NCI-H524 treated with DMSO at 0.1 percent for 48 hours (cell line): Measurements from ENCODE around the gene GPHN.
A peak's percentile ranks its signal among the peaks of the same experiment; 100 is the strongest.

Experiments
- DNase-seq: peaks from one replicate; lab custom pipeline; 2025; lab: John Stamatoyannopoulos, UW

Gene GPHN

DNA sequence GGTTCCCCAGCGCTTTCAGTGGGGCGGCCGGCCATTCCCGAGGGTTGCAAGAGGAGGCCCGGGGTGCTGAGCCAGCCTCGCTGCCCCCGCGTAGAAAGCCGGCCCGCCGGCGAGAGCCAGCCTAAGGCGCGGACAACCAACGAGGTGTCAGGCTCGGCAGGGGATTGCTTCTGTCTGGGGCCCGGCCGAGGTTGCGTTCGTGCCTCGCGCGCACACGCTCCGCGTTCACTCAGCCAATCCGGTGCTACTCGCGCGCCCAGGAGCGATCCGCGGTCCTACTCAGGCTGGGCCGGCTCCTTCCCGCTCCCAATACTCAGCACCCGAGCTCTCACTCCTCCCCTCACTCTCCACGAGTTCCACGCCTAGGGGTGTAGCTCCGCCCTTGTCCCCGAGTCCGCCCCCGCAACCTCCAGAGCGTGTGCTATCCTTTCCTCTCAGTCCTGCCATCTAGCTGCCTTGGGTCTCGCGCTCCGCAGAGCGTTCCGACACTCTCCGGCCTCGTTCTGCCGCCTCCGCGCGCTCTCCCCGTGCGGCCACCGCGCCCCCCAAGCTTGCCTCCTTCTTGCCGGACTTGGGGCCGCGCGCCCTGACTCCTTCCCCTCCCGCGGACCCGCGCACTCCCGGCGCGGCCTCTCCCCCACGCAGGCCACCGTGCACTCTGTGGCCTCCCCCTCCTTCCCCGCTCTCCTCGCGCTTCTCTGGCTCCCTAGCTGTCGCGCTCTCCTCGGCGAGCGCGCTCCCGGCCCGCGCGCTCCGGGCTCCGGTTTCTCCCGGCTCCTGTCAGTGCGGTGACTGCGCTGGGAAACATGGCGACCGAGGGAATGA lies at the start of gene GPHN:
Gene GPHN (plus strand): TSS at position 426 of the 825 bp plus-strand sequence.
- peak; percentile 99 for DNase-seq

GRCh38 chr14:66459603-66460002 lies 48.3 kb upstream of the GPHN start:
- no peak for DNase-seq

- no peak for DNase-seq
Observed at GRCh38 chr14:66464261-66464660, 43.7 kb upstream of the GPHN start.

DNA sequence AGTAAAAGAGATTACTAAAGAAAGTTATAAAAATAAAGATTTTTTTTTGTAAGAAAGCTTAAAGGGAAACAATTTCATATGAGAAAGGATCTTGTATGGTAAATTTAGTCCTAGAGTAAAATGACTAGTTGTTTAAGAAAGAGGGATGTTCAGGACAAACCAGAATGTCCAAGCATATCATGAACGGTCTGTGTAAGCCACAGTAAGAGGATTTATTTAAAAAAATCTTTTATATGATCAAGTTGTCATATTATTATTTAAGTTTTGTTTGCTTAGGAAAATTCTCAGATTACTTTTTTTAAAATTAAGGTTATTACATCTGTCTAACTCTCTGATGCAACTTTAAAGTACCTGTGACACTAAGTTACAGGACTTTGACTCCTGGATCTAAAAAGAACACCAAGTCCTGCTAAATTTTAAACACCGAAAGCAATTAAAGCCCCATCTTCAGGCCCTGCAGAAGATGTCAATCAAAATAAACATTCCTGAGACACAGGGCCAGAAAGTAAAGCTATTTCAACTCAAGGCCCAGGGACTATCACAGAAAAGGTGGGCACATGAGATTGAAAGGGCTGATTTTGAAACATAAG lies 39.1 kb upstream of the GPHN start:
- DNase-seq: no peak

DNA sequence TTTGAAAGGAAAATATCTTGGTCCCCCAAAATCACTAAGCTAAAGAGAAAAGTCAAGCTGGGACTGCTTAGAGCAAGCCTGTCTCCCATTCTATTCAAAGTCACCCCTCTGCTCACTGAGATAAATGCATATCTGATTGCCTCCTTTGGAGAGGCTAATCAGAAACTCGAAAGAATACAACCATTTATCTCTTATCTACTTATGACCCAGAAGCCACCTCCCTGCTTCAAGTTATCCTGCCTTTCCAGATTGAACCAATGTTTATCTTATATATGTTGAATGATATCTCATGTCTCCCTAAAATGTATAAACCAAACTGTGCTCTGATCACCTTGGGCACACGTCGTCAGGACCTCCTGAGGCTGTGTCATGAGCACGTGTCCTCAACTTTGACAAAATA lies 36.4 kb upstream of the GPHN start:
- no peak for DNase-seq

GRCh38 chr14:66472251-66472650 lies 35.7 kb upstream of the GPHN start:
- DNase-seq: no peak

GRCh38 chr14:66473223-66473622 lies 34.7 kb upstream of the GPHN start:
- no peak for DNase-seq

DNA sequence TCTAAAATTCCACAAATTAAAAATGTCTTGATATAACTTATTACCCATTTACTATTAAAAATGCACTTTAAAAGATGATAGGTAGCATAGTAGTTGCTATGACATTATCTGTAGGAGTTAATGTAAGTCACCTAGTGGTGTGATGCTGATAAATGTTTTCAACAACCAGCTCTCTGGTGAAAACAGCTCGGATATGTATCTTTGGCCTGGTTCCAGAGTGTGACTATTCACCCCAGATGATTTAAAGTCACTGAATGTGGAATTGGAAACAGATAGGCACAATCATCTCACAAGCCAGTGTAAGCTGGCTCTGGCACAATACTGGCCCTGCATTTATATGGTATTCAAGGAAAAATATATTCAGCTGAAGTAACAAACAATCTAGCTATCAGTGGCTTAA lies 31.0 kb upstream of the GPHN start:
- DNase-seq: no peak

DNA sequence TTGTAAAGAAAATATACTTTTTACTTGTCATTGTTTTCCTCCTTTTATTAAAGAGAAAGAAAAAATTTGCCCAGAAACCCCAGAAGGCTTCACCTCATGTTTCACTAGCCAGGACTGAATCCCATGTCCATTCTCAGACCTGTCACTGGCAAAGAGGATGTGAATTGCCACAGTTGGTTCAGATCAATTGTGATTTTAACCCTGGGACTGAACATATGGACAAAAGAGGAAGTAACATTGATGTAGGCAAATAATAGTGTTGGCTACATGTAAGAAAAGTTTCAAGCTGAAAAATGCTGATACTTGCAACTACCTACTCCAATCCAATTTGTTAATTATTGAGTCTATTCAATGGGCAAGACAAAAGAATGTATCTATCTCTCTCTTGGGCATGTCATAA lies 30.4 kb upstream of the GPHN start:
- no peak for DNase-seq

DNA sequence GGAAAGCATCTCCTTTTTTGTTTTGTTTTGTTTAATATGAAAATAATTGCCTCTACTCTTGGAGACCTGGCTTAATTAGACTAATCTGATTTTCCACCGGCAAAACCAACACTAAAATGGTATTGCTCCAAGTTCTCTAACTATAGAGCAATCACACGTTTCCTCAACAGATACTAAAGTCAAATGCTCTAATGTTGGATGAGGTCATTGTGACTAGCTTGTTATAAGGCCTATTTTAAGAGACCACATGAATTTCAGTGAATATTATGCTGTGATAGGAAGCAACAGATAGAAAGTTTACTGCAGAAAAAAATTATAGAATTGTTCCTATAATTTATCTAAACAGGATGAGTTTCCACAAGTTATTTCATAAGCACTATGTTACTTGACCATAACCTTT lies 25.1 kb upstream of the GPHN start:
- DNase-seq: no peak

GRCh38 chr14:66483322-66483721 lies 24.6 kb upstream of the GPHN start:
- DNase-seq: no peak

DNA sequence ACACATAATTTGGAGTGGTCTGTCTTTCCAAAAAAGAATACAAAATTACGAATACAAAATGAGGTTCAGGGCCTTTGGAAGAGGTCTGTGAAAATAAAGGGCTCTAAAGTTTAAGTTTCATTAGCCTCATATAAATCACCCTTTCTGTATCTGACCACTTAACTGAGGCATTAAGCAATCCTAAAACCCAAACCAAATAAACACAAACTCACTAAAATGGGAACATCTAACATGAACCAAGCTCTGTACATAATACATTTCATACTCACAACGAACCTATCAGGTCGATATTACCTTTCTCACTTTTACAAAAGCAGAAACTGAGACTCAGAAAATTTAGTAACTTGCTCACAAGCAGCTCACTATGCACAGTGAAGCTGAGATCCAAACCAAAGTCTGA lies 22.9 kb upstream of the GPHN start:
- no peak for DNase-seq

DNA sequence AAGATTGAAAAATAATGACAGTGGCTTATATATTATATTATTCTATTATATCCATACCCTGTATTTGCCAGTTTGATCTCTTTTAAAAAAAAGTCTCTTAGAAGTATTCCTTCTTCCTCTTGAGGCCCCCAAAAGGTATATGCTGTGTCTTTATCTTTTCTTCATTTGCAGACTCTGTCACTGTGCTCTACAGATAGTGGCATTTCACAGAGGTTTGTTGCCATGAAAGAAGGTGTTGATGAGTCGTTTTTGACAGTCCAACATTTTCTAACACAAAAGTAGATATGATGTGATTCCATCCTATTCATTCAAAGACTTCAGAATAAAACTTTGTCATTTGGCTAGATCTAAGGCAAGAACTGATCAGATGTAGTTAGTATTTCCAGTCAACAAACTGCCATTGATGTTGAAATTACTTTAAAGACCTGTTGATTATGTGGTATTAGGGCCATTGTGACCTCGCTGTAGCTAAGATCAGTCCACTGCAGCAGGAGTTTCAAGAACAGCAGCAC lies 22.0 kb upstream of the GPHN start, which contains the start of gene CCDC196:
Gene CCDC196 (plus strand): TSS at position 462 of the 512 bp plus-strand sequence. CDS start 132 bp downstream, outside the sequence.
- no peak for DNase-seq

DNA sequence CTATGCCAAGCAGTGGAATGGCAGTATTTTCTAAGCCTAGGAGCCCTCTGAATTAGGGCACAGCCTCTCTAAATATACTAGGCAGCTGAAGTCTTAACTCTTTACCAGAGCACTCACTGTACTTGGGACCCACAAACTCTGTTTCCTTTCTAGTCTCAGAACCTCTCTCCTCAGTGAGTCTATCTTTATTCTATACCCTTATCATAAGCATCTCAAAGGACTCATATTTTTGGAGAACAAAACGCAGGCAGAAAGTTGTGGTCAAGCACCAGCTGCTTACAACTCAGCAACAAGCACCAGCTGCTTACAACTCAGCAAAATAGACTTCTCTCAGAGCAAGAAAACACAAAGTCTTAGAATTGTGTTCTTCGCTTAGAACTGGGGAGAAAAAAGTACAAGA lies 20.8 kb upstream of the GPHN start:
- DNase-seq: no peak

DNA sequence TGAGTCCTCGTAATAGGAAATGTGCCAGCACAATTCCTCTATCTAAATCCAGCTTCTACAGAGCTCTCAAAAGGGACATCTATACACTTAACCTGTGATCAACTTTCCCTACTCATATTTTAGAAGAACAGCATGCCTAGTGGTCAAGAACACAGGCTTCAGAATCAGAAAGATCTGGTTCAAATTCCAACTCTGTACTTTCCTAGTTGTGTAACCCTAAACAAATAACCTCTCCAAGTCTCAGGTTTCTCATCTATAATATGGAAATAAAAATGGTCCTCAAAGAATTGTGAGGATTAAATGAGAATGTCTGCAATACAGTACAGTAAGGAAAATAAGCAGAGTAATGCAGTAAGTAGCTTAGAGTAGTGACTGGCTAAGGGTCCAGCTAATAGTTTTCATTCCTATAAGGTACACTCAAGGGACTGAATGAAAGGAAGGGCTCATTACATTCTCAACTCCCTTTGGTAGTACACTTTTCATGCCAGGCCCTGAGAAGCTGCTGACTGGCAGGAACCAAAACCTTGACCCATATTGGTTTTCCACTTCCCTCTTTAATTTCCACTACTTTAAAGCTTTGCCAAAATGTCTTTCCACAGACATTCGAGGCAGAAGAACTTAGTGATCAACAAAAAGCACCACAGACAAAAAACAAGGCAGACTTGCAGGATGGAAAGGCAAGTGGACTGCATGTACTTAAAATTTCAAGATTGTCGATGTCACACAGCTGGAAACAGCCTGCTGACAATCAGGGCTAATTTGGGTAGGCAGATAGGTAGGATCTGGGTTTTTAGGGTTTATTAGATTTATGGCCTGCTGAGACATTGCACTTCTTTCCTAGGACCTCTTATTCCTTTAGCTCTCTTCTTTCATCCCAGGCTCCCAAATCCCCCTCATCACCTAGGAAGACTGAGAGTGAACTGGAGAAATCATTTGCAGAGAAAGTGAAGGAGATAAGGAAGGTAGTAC lies 17.5 kb upstream of the GPHN start:
- no peak for DNase-seq

- DNase-seq: no peak
Observed at GRCh38 chr14:66493750-66494149, 14.2 kb upstream of the GPHN start.

- peak; percentile 33 for DNase-seq
Observed at GRCh38 chr14:66495218-66496098, 12.5 kb upstream of the GPHN start.

DNA sequence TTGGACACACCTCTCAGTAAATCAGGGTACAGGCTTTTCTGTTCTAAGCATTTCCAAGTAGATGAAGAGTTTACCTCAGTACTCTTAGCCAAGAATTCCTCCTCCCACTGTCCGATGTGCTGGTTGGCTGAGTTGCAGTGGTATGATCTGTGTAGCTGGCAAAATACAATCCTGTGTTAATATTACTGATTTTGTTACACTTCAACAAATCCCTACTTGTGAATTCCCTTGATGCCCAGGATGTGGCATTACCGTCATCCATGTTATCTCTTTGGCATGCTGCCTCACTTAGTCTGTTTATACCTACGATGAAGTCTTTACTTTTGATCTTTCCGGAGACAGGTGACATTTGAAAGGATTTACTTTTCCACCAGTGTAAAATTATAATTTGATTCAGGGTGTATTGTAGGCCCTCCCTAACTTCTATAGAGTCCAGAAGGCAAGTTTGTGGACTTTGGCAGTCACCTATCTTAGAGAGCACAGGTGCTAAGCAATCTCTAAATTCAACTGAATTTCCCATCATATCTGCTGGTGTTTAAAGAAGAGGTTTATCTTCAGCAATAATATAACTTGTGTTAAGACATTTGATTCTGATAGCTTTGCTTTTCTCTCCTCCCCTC lies 11.6 kb upstream of the GPHN start:
- DNase-seq: no peak

DNA sequence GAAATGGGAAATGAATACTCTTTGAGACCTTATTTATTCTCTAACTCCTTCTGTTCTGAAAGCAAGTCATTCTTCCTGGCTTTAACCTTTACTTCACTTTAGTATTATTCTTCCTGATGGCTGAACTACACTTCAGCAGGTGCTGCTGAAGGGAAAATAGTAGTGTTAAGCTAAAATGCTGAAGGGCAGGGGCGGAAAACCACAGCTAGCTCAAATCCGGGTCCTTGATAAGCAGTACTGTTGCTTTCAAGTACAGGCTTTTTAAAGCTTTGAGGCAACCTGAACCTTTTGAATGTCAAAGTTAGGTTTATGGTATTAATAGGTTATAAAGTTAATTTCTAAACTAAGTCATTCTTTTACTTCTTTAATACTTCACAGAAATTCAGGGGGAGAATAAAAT lies 11.0 kb upstream of the GPHN start:
- DNase-seq: no peak

GRCh38 chr14:66498311-66498710 lies 9.6 kb upstream of the GPHN start:
- no peak for DNase-seq

DNA sequence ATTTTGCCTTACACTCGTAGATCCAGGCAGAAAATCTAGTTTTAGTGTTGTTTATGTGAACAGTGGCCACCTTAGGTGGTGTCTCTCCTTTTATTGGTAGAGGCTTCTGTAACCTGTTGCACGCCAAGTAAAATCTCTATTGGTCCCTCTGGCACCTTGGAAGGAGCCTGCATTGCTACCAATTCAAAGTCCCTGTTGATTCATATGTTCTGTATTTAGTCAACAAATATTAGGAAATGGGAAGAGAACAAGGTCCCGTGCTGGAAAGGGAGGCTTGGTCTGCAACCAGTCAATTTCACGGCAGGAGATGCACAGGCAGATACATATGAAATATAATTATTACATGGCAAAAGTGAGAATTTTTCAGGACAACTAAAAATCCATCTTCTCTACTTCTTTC lies 6.4 kb upstream of the GPHN start:
- no peak for DNase-seq
